Measurements from ENCODE around the gene RAB3C. TPM values are rescaled to one million over a fixed set of nuclear protein-coding genes. Genes with fewer than 3 reads are reported as not detected.

The RAB3C gene
- total RNA-seq, 1 donor from 2014 or later = 0.59 TPM

DNA sequence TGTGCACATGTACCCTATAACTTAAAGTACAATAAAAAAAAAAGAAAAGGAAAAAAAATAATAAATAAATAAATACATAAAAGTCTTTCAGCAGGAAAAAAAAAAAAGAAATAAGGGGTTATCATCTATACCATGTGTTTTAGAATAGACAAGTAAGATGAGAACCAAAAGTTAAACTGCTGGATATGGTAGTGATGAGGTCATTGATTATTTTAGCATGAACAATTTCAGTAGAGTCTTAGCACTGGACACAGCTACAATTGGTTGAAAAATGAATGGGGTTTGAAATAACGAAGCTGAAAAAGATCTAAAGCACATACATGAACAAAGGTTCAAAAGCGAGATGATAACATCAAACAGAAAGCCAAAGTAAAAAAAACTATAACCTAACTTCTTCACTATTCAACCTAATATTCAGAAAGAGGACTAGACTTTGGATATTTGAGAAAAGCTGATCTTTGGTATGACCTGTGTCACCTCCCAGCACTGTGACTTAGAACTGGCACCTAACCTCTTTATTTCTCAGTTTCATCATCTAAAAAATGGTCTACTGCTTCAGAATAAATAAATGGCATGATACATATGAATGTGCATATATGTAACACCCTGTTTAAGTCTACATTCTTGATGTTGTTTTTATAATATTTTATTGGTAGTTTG is 133.3 kb downstream of the RAB3C start:
- no peak for DNase-seq (ENCODE audit: low spot score)
- intact Hi-C loops (cut with DNase I) = no loop called here

DNA sequence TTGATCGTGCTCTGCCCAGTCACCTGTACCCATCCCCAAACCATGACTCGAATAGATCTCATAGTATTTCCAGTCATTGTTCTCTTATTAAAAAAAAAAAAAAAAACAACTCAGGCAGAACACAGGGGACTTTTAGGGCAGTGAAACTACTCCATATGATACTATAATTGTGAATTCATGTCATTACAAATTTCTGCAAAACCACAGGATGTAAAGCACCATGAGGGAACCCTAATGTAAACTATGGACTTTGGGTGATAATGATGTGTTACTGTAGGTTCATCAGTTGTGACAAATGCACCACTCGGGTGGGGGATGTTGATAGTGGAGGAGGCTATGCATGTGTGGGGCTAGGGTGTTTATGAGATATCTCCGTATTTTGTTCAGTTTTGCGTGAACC is 133.8 kb downstream of the RAB3C start:
- no peak for DNase-seq (ENCODE audit: low spot score)
- intact Hi-C loops (cut with DNase I) = no loop called here

- intact Hi-C loops (cut with DNase I) = no loop called here
- no peak for DNase-seq (ENCODE audit: low spot score)
These were observed 134.6 kb downstream of the RAB3C start for GRCh38 chr5:58717303-58718007.

GRCh38 chr5:58718269-58718978 is 135.5 kb downstream of the RAB3C start:
- intact Hi-C loops (cut with DNase I) = no loop called here
- no peak for DNase-seq (ENCODE audit: low spot score)

GRCh38 chr5:58722160-58722559 is 139.3 kb downstream of the RAB3C start:
- no peak for DNase-seq (ENCODE audit: low spot score)
- intact Hi-C loops (cut with DNase I) = no loop called here

DNA sequence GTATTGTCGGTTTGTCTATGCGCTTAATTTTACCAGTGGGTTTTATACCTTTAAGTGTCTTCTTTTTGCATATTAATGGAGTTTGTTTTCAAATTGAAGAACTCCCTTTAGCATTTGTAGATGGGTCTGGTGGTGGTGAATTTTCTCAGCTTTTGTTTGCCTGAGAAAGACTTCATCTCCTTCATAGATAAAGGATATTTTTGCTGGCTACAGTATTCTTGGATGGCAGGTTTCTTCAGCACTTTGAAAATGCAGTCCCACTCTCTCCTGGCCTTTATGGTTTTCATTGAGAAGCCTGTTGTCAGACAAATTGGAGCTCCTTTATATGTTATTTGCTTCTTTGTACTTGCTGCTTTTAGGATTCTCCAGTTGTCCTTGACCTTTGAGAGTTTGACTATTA is 142.1 kb downstream of the RAB3C start:
- intact Hi-C loops (cut with DNase I) = no loop called here
- no peak for DNase-seq (ENCODE audit: low spot score)

GRCh38 chr5:58731641-58732040 is 148.8 kb downstream of the RAB3C start:
- intact Hi-C loops (cut with DNase I) = no loop called here
- no peak for DNase-seq (ENCODE audit: low spot score)

DNA sequence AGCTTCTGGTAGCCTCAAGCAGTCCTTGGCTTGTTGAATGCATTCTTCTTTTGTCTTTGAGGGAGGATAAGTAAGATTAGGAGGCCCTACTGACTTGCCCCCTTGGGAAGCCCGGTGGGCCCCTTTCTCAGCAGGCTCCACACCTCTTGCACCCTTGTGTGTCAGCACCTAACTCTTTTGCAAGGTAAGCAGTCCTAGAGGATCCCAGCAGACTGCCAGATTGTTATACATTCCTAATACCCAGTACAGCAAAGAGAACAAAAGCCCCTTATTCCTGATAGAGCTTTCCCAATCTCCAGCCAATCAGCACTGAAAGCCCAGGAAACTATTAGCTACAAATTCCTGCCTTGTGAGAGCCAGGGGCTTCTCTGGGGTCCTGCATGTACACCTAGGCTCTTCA is 152.8 kb downstream of the RAB3C start:
- intact Hi-C loops (cut with DNase I) = no loop called here
- DNase-seq (ENCODE audit: low spot score) = no peak

DNA sequence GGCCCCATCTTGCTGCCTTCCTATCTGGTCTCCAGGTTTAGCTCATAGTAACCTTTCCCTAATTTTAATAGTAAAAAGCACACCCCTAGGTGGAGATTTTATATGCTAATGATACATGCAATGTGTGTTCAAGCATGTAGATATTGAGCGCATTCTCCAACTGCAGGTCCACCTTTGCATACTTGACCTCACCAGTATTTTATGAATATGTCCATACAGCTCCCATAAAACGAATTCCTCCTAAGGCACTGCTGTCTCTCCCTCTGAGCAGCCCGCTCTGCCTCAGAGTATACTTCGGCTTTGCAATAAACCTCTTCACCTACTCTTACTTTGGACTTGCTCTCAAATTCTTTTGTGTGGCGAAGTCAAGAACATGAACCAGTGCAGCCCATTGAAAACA is 153.3 kb downstream of the RAB3C start:
- intact Hi-C loops (cut with DNase I) = no loop called here
- DNase-seq (ENCODE audit: low spot score) = no peak

- intact Hi-C loops (cut with DNase I) = no loop called here
- no peak for DNase-seq (ENCODE audit: low spot score)
These were observed 154.8 kb downstream of the RAB3C start for GRCh38 chr5:58737671-58738070.

- intact Hi-C loops (cut with DNase I) = no loop called here
- DNase-seq (ENCODE audit: low spot score) = no peak
These were observed 155.5 kb downstream of the RAB3C start for GRCh38 chr5:58738336-58738735.

GRCh38 chr5:58739051-58739450 is 156.2 kb downstream of the RAB3C start:
- DNase-seq (ENCODE audit: low spot score) = no peak
- intact Hi-C loops (cut with DNase I) = no loop called here

DNA sequence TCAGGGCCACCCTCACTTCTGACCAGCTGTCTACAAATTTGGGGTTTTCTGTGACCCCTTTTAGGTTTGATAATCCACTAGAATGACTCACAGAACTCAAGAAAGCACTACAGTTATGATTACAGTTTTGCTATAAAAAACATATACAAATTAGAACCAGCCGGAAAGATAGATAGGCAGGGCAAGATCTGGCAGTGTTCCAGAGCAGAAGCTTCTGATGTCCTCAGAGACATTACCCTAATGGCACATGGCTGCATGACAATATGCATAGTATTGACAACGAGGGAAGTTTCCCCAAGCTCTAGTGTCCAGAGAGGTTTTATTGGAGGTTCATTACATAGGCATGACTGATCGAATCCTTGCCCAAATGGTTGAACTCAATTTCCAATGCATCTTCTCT is 158.1 kb downstream of the RAB3C start:
- DNase-seq (ENCODE audit: low spot score) = no peak
- intact Hi-C loops (cut with DNase I) = no loop called here

DNA sequence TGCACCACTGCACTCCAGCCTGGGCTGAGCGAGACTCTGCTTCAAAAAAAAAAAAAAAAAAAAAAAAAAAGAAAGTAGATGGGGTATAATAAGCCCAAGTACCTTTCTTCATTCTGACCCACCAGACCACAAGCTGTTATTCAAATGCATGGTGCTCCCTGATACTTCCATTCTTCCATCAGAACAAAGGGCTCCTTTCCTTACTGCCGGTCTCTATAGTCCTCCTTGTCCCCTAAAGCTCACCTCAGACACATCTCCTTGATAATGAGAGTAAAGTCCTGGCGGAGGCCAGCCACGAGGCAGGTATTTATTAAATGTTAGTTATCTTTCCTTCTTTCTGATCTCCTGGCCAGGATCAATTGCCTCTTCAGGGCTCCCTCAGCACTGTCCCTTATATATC is 162.5 kb downstream of the RAB3C start:
- intact Hi-C loops (cut with DNase I) = no loop called here
- no peak for DNase-seq (ENCODE audit: low spot score)

- no peak for DNase-seq (ENCODE audit: low spot score)
- intact Hi-C loops (cut with DNase I) = no loop called here
These were observed 163.4 kb downstream of the RAB3C start for GRCh38 chr5:58746321-58746720.

DNA sequence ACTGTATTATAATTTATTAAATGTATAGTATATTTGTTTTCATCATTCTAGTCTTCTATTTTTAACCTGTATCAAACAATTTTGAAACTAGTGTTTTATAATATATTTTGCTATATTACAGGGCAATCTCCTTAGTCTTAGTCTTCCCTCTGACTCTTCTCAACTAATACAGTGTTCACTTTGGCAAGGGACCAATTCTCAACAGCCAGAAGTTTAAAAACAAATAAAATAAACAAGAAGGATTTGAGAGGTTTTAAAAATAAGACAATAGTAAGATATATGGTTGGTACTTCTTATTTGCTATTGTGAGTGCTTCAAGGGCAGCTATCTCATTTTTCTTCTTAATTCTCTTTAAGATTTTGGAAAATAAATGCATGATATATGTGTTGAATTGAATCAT is 167.2 kb downstream of the RAB3C start:
- no peak for DNase-seq (ENCODE audit: low spot score)
- intact Hi-C loops (cut with DNase I) = no loop called here

- intact Hi-C loops (cut with DNase I) = no loop called here
- DNase-seq (ENCODE audit: low spot score) = no peak
These were observed 168.5 kb downstream of the RAB3C start for GRCh38 chr5:58751222-58751837.

GRCh38 chr5:58752104-58752503 is 169.2 kb downstream of the RAB3C start:
- no peak for DNase-seq (ENCODE audit: low spot score)
- intact Hi-C loops (cut with DNase I) = no loop called here

DNA sequence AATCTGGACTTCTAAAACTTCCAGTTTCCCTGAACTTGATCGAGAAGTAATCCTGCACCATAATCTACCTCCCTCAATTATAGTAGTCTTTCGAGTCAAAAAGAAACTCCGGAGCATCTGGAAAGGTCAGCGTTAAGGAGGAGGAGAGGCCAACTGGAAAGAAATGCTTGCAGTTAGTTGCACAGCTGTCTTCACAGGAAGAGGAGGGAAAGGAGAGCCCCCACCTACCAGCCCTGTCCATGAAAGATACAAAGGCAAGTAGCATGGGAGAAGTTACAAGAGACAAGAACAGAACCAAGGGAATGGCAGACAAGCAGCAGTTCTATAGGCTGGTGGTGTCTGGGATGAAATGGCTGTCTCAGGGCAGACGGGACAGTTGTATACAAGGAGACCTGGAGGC is 170.6 kb downstream of the RAB3C start:
- intact Hi-C loops (cut with DNase I) = no loop called here

DNA sequence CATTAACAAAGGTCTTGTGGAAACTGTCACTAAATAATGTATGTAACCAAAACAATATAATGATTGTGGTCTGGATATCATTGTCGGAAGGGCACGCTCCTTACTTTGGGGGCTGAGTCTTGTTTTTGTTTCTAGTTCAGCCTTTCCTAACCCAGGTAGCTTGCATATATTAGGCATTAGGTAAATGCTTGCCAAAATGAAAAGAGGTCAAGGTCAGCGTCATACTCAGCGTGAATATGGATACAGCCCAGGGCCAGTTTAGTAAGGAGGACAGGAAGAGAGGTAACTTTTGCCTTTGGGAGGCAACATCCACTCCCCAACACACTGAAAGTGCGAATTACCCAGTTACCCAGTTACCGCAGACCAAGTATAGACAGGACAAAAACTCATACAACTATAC is 171.4 kb downstream of the RAB3C start:
- DNase-seq (ENCODE audit: low spot score) = no peak
- intact Hi-C loops (cut with DNase I) = no loop called here

More for the DNA sequence above, 170.6 kb downstream of the RAB3C start:
- no peak for DNase-seq (ENCODE audit: low spot score)

GRCh38 chr5:58755397-58755796 is 172.5 kb downstream of the RAB3C start:
- intact Hi-C loops (cut with DNase I) = no loop called here

More at GRCh38 chr5:58755397-58755796, 172.5 kb downstream of the RAB3C start:
- DNase-seq (ENCODE audit: low spot score) = no peak
